HEK293 (cell line): ENCODE measurements around the gene SERPINA7.

Source experiments
- CTCF ChIA-PET: fragments of 350-600 bp; formaldehyde crosslinking; extraction: SDS; loops from one replicate; lab custom pipeline; 2021; ENCODE audit warnings: antibody characterized with exemption; lab: Yijun Ruan, JAX
- POLR2A ChIA-PET: fragments of 300-600 bp; formaldehyde crosslinking; extraction: SDS; loops from one replicate; lab custom pipeline; 2020; ENCODE audit warnings: antibody characterized with exemption, inconsistent platforms; lab: Yijun Ruan, JAX
- H3K27ac ChIP-seq: fragments of 200-500 bp; sonication (Bioruptor generic); 2 replicates; pipeline ENCODE4 v1.5.1; 2014; ENCODE audit warnings: low read depth, low read length, control low read depth, inconsistent platforms; ENCODE audit errors: extremely low read depth
- H3K36me3 ChIP-seq, 2 experiments: fragments of 200-500 bp in 1 of 2; sonication (Bioruptor generic) in 1 of 2; 1 replicate in 1 of 2; 2 replicates in 1 of 2; pipeline ENCODE4 v1.5.1; 2014 to 2017; ENCODE audit warnings: inconsistent platforms in 2 of 2, low read length in 2 of 2; ENCODE audit not compliant: control insufficient read depth in 2 of 2, insufficient read depth in 1 of 2
- H3K4me1 ChIP-seq: fragments of 200-500 bp; sonication (Bioruptor generic); 2 replicates; pipeline ENCODE4 v1.5.1; 2014; ENCODE audit warnings: mild to moderate bottlenecking, low read length, inconsistent platforms; ENCODE audit not compliant: control insufficient read depth, insufficient read depth
- H3K4me3 ChIP-seq: 2 replicates; pipeline ENCODE4 v1.5.1; 2011; ENCODE audit warnings: low read depth, mild to moderate bottlenecking, control low read depth, low read length, moderate library complexity
- H3K9me3 ChIP-seq: fragments of 200-500 bp; sonication (Bioruptor generic); 2 replicates; pipeline ENCODE4 v1.5.1; 2014; ENCODE audit warnings: low read depth, low read length, inconsistent platforms; ENCODE audit not compliant: control insufficient read depth, insufficient read depth
- GLIS2 ChIP-seq: fragments of 450-650 bp; formaldehyde crosslinking; IDR thresholded peaks from 2 replicates; pipeline ENCODE4 v1.5.1; 2016; ENCODE audit warnings: missing biosample characterization, missing genetic modification characterization
- KLF7 ChIP-seq: fragments of 450-650 bp; formaldehyde crosslinking; IDR thresholded peaks from 2 replicates; pipeline ENCODE4 v1.5.1; 2016; ENCODE audit warnings: missing biosample characterization, missing genetic modification characterization, borderline replicate concordance
- KLF8 ChIP-seq: fragments of 450-650 bp; formaldehyde crosslinking; IDR thresholded peaks from 2 replicates; pipeline ENCODE4 v1.5.1; 2016; ENCODE audit warnings: missing biosample characterization, missing genetic modification characterization
- SCRT1 ChIP-seq: fragments of 450-650 bp; formaldehyde crosslinking; IDR thresholded peaks from 2 replicates; pipeline ENCODE4 v1.5.1; 2016; ENCODE audit warnings: missing biosample characterization, missing genetic modification characterization, borderline replicate concordance
- SETDB1 ChIP-seq: IDR thresholded peaks from one replicate; pipeline ENCODE4 v1.6.1; 2017; ENCODE audit warnings: mild to moderate bottlenecking, low read length, moderate library complexity, mixed read lengths; ENCODE audit not compliant: insufficient read length
- SP3 ChIP-seq: fragments of 450-650 bp; formaldehyde crosslinking; IDR thresholded peaks from 2 replicates; pipeline ENCODE4 v1.5.1; 2016; ENCODE audit warnings: missing biosample characterization, missing genetic modification characterization
- TCF7L2 ChIP-seq: IDR thresholded peaks from 2 replicates; pipeline ENCODE4 v1.6.1; 2011; ENCODE audit warnings: low read depth, mild to moderate bottlenecking, inconsistent platforms, low read length, moderate library complexity, borderline replicate concordance
- ZBTB20 ChIP-seq: fragments of 450-650 bp; formaldehyde crosslinking; IDR thresholded peaks from 2 replicates; pipeline ENCODE4 v1.5.1; 2016; ENCODE audit warnings: missing biosample characterization, missing genetic modification characterization
- ZNF121 ChIP-seq: fragments of 450-650 bp; formaldehyde crosslinking; IDR thresholded peaks from 2 replicates; pipeline ENCODE4 v1.5.1; 2016; ENCODE audit warnings: missing biosample characterization, missing genetic modification characterization
- ZNF138 ChIP-seq: fragments of 450-650 bp; formaldehyde crosslinking; IDR thresholded peaks from 2 replicates; pipeline ENCODE4 v1.5.1; 2016; ENCODE audit warnings: missing biosample characterization, missing genetic modification characterization, borderline replicate concordance
- ZNF214 ChIP-seq: fragments of 450-650 bp; formaldehyde crosslinking; IDR thresholded peaks from 2 replicates; pipeline ENCODE4 v1.5.1; 2017; ENCODE audit warnings: missing biosample characterization, mild to moderate bottlenecking, missing genetic modification characterization, borderline replicate concordance
- ZNF391 ChIP-seq: fragments of 450-650 bp; formaldehyde crosslinking; IDR thresholded peaks from 2 replicates; pipeline ENCODE4 v1.5.1; 2016; ENCODE audit warnings: low read depth, missing biosample characterization, missing genetic modification characterization, borderline replicate concordance
- ZNF394 ChIP-seq: fragments of 450-650 bp; formaldehyde crosslinking; IDR thresholded peaks from 2 replicates; pipeline ENCODE4 v1.5.1; 2016; ENCODE audit warnings: missing biosample characterization, missing genetic modification characterization, mild to moderate bottlenecking, moderate library complexity, borderline replicate concordance
- ZNF501 ChIP-seq: fragments of 450-650 bp; formaldehyde crosslinking; IDR thresholded peaks from 2 replicates; pipeline ENCODE4 v1.5.1; 2016; ENCODE audit warnings: missing biosample characterization, missing genetic modification characterization
- ZNF670 ChIP-seq: fragments of 450-650 bp; formaldehyde crosslinking; IDR thresholded peaks from 2 replicates; pipeline ENCODE4 v1.5.1; 2016; ENCODE audit warnings: missing biosample characterization, missing genetic modification characterization, low read depth
- ZSCAN16 ChIP-seq: fragments of 450-650 bp; formaldehyde crosslinking; IDR thresholded peaks from 2 replicates; pipeline ENCODE4 v1.5.1; 2016; ENCODE audit warnings: missing biosample characterization, missing genetic modification characterization
- ZSCAN18 ChIP-seq: fragments of 450-650 bp; formaldehyde crosslinking; IDR thresholded peaks from 2 replicates; pipeline ENCODE4 v1.5.1; 2016; ENCODE audit warnings: missing biosample characterization, missing genetic modification characterization
- TF ChIP-seq, protein P1 (sequence below): fragments of 450-650 bp; formaldehyde crosslinking; IDR thresholded peaks from 2 replicates; pipeline ENCODE4 v1.5.1; 2016; ENCODE audit warnings: missing biosample characterization, missing genetic modification characterization
- TF ChIP-seq, protein P2 (sequence below): fragments of 450-650 bp; IDR thresholded peaks from 2 replicates; pipeline ENCODE4 v1.5.1; 2018; ENCODE audit warnings: missing biosample characterization, missing genetic modification characterization
- TF ChIP-seq, protein P3 (sequence below): fragments of 450-650 bp; formaldehyde crosslinking; IDR thresholded peaks from 2 replicates; pipeline ENCODE4 v1.5.1; 2016; ENCODE audit warnings: missing biosample characterization, missing genetic modification characterization

SERPINA7 gene

DNA sequence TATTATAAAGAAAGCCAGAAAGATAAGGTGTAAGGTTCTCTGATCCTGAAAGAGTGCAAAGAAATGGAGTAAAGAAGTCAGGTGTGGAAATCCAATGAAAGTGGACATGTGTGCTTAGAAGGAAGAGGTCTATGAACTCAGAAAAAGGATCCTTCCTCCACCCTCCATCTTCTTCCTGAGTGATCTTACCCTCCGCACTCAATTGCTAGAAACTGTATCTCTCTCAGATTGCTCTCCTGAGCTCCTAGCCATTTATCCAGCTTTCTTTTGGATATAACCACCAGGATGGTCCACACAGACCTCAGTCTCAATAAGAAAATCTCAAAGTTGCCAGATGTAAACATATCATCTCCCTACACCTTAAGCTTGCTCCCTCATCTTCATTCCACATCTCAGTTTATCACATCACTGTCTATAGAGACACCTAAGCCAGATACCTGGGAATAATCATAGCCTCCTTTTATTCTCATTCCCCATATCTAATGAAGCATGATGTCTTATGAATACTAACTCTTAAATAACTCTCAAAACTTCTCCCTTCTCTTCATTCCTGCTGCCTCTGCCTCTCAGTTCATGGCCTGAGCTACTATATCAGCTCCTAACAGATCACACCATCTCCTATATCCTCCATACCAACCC lies 573 bp downstream of the SERPINA7 start:
- POLR2A ChIA-PET, result no interaction called here
- H3K27ac ChIP-seq, result no peak overlapping the region
- H3K4me1 ChIP-seq, result no peaks in the 10 kb centered on the region
- TF ChIP-seq ZSCAN18 (tag by site-specific recombination) (no peak), ZBTB20 (tag by site-specific recombination) (no peak), KLF7 (no peak), SP3 (tag by site-specific recombination) (no peak), SCRT1 (no peak), ZNF121 (no peak), TCF7L2 (no peak), GLIS2 (tag by site-specific recombination) (no peak), ZNF670 (tag by site-specific recombination) (no peak), ZNF214 (no peak), ZNF394 (tag by site-specific recombination) (no peak), ZSCAN16 (tag by site-specific recombination) (no peak), ZNF501 (tag by site-specific recombination) (no peak), KLF8 (tag by site-specific recombination) (no peak), ZNF138 (tag by site-specific recombination) (no peak)
- TF ChIP-seq, protein P1, sequence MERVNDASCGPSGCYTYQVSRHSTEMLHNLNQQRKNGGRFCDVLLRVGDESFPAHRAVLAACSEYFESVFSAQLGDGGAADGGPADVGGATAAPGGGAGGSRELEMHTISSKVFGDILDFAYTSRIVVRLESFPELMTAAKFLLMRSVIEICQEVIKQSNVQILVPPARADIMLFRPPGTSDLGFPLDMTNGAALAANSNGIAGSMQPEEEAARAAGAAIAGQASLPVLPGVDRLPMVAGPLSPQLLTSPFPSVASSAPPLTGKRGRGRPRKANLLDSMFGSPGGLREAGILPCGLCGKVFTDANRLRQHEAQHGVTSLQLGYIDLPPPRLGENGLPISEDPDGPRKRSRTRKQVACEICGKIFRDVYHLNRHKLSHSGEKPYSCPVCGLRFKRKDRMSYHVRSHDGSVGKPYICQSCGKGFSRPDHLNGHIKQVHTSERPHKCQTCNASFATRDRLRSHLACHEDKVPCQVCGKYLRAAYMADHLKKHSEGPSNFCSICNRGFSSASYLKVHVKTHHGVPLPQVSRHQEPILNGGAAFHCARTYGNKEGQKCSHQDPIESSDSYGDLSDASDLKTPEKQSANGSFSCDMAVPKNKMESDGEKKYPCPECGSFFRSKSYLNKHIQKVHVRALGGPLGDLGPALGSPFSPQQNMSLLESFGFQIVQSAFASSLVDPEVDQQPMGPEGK (tag by site-specific recombination), result no peak
- TF ChIP-seq, protein P2, sequence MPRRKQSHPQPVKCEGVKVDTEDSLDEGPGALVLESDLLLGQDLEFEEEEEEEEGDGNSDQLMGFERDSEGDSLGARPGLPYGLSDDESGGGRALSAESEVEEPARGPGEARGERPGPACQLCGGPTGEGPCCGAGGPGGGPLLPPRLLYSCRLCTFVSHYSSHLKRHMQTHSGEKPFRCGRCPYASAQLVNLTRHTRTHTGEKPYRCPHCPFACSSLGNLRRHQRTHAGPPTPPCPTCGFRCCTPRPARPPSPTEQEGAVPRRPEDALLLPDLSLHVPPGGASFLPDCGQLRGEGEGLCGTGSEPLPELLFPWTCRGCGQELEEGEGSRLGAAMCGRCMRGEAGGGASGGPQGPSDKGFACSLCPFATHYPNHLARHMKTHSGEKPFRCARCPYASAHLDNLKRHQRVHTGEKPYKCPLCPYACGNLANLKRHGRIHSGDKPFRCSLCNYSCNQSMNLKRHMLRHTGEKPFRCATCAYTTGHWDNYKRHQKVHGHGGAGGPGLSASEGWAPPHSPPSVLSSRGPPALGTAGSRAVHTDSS (tag by site-specific recombination), result no peak
- H3K9me3 ChIP-seq, result no peaks in the 10 kb centered on the region
- no peaks in the 10 kb centered on the region for H3K36me3 ChIP-seq
- CTCF ChIA-PET, result interaction anchor here (0.7 kb wide), 1 partner anchor 108 kb away, joined by 3 read pairs; no protein-coding TSS in a partner anchor
- no peak overlapping the region for H3K4me3 ChIP-seq

GRCh38 chrX:106036716-106037115 lies 1.8 kb downstream of the SERPINA7 start:
- Histone ChIP-seq H3K9me3 (no peaks in the 10 kb centered on the region), H3K4me3 (no peak overlapping the region), H3K36me3 (no peaks in the 10 kb centered on the region), H3K4me1 (no peaks in the 10 kb centered on the region), H3K27ac (no peak overlapping the region)
- POLR2A ChIA-PET, result no interaction called here
- TF ChIP-seq, protein P3, sequence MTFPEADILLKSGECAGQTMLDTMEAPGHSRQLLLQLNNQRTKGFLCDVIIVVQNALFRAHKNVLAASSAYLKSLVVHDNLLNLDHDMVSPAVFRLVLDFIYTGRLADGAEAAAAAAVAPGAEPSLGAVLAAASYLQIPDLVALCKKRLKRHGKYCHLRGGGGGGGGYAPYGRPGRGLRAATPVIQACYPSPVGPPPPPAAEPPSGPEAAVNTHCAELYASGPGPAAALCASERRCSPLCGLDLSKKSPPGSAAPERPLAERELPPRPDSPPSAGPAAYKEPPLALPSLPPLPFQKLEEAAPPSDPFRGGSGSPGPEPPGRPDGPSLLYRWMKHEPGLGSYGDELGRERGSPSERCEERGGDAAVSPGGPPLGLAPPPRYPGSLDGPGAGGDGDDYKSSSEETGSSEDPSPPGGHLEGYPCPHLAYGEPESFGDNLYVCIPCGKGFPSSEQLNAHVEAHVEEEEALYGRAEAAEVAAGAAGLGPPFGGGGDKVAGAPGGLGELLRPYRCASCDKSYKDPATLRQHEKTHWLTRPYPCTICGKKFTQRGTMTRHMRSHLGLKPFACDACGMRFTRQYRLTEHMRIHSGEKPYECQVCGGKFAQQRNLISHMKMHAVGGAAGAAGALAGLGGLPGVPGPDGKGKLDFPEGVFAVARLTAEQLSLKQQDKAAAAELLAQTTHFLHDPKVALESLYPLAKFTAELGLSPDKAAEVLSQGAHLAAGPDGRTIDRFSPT (tag by site-specific recombination), result no peak
- TF ChIP-seq ZNF391 (tag by site-specific recombination) (no peak), SETDB1 (no peak), ZBTB20 (tag by site-specific recombination) (no peak)
- CTCF ChIA-PET, result interaction anchor here (0.5 kb wide), 1 partner anchor 874 kb away, joined by 3 read pairs; no protein-coding TSS in a partner anchor
